Naive thymus-derived CD4-positive, alpha-beta T cell (primary cell): ENCODE measurements around the gene NEURL1B. TPM values are rescaled to one million over a fixed set of nuclear protein-coding genes. Genes with fewer than 3 reads are reported as not detected.

Experiments
- ATAC-seq: fragments of 150-1000 bp; cut with Tn5 transposase; 2 replicates; pipeline ENCODE4 v1.10.0; 2021; ENCODE audit warnings: mild to moderate bottlenecking, moderate library complexity
- CTCF ChIA-PET: fragments of 350-600 bp; sonication (Branson Sonifier 250); formaldehyde crosslinking; loops from one replicate; lab custom pipeline; 2021; ENCODE audit warnings: antibody characterized with exemption; lab: Charles Lee
- POLR2A ChIA-PET: fragments of 350-600 bp; sonication (Branson Sonifier 250); formaldehyde crosslinking; loops from one replicate; lab custom pipeline; 2021; ENCODE audit warnings: antibody characterized with exemption, inconsistent platforms; lab: Charles Lee
- DNase-seq, 9 donors: peaks; one replicate each; pipeline versions ENCODE4 v3.0.0 to v3.0.0-alpha.2; 2020 to 2022; ENCODE audit warnings: mixed read lengths in 1 of 9
- H3K27ac ChIP-seq: one replicate; pipeline ENCODE4 v1.7.0; 2013; ENCODE audit warnings: mild to moderate bottlenecking, low read depth, low read length, moderate library complexity
- H3K27me3 ChIP-seq, 2 donors: one replicate each; pipeline ENCODE4 v1.7.0; 2013; ENCODE audit warnings: low read length in 2 of 2, mild to moderate bottlenecking in 2 of 2, moderate library complexity in 2 of 2; ENCODE audit not compliant: control insufficient read depth in 2 of 2, insufficient read depth in 2 of 2
- H3K36me3 ChIP-seq, 3 experiments: 1 replicate in 2 of 3; 2 replicates in 1 of 3; pipeline ENCODE4 v1.7.0; 2013; ENCODE audit warnings: low read length in 3 of 3, mild to moderate bottlenecking in 3 of 3, moderate library complexity in 1 of 3; ENCODE audit not compliant: insufficient read depth in 3 of 3, control insufficient read depth in 2 of 3
- H3K4me1 ChIP-seq, 2 donors: one replicate each; pipeline ENCODE4 v1.7.0; 2013; ENCODE audit warnings: low read length in 2 of 2, mild to moderate bottlenecking in 2 of 2, moderate library complexity in 1 of 2; ENCODE audit not compliant: control insufficient read depth in 2 of 2, insufficient read depth in 2 of 2
- H3K4me3 ChIP-seq: 2 replicates; pipeline ENCODE4 v1.7.0; 2013; ENCODE audit warnings: mild to moderate bottlenecking, low read length
- H3K9me3 ChIP-seq, 3 experiments: 1 replicate in 2 of 3; 2 replicates in 1 of 3; pipeline ENCODE4 v1.7.0; 2013; ENCODE audit warnings: low read length in 3 of 3; ENCODE audit not compliant: control insufficient read depth in 2 of 3
- H3K27ac Mint-ChIP-seq, 9 donors: one replicate each; pipeline ENCODE4 v1.8.0; 2020 to 2022; ENCODE audit warnings: mixed read lengths in 9 of 9, mild to moderate bottlenecking in 8 of 9, moderate library complexity in 5 of 9, inconsistent platforms in 2 of 9
- H3K27me3 Mint-ChIP-seq, 5 donors: one replicate each; pipeline ENCODE4 v1.8.0; 2021 to 2022; ENCODE audit warnings: mixed read lengths in 5 of 5, mild to moderate bottlenecking in 1 of 5
- H3K36me3 Mint-ChIP-seq, 5 donors: one replicate each; pipeline ENCODE4 v1.8.0; 2020 to 2022; ENCODE audit warnings: mixed read lengths in 5 of 5, mild to moderate bottlenecking in 3 of 5, inconsistent platforms in 1 of 5
- H3K4me1 Mint-ChIP-seq, 7 donors: one replicate each; pipeline ENCODE4 v1.8.0; 2020 to 2022; ENCODE audit warnings: mixed read lengths in 7 of 7, mild to moderate bottlenecking in 3 of 7, inconsistent platforms in 1 of 7
- H3K4me3 Mint-ChIP-seq, 10 donors: one replicate each; pipeline ENCODE4 v1.8.0; 2020 to 2022; ENCODE audit warnings: mild to moderate bottlenecking in 10 of 10, mixed read lengths in 10 of 10, moderate library complexity in 6 of 10, inconsistent platforms in 2 of 10
- H3K9me3 Mint-ChIP-seq, 11 donors: one replicate each; pipeline ENCODE4 v1.8.0; 2020 to 2022; ENCODE audit warnings: mixed read lengths in 11 of 11, mild to moderate bottlenecking in 4 of 11, inconsistent platforms in 1 of 11, moderate library complexity in 1 of 11
- intact Hi-C, 2 donors: fragments of 100-400 bp; cut with micrococcal nuclease; formaldehyde crosslinking; loops; one replicate each; pipeline ENCODE4 v1.15.1; 2023
- polyA plus RNA-seq, 2 donors: library from polyadenylated mRNA; unstranded; fragments of 300-500 nt; fragmentation: Illumina TruSeq; gene quantifications; one replicate each; pipeline ENCODE4 v1.2.3, GENCODE V29; 2021
- total RNA-seq, 6 experiments: library from RNA in 5 of 6; stranded (reverse) in 5 of 6; gene quantifications; 1 replicate in 5 of 6; 2 replicates in 1 of 6; pipeline ENCODE4 v1.2.3 and lab custom pipeline; 2021 to 2026

The NEURL1B gene
- total and polyA plus RNA-seq, 7 experiments from 2014 or later, result 0.05 to 3.4 (median 0.27) TPM; not detected in 1

DNA sequence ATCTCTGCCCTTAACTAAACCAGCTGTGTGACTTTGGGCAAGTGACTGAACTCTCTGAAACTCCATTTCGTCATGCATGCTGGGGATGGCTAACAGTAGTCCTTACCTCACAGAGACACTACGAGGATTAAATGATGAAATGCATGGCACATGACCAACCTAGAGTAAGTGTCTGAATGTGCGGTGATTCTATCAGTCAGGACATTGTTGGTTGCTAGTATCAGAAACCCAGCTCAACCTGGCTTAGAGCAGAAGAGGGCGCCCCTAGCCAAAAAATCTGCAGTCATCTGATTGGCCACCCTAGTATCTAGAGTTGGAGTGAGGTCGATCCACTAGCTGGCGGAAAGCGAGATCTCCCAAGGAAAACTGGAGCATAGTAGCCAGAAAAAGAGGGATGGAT, 25.2 kb downstream of the NEURL1B start:
- Histone ChIP-seq H3K9me3 (no peaks in the 10 kb centered on the region), H3K27me3 (no peaks in the 10 kb centered on the region), H3K27ac (no peak overlapping the region), H3K4me3 (no peak overlapping the region), H3K36me3 (no peaks in the 10 kb centered on the region), H3K4me1 (no peaks in the 10 kb centered on the region)
- Mint-ChIP-seq H3K4me3 (no peak overlapping the region), H3K27ac (no peak overlapping the region), H3K9me3 (peaks cover 0 to 2% (median 0%) of the 10 kb centered on the region in 11 donors), H3K4me1 (peaks cover 0 to 3% (median 0%) of the 10 kb centered on the region in 7 donors), H3K27me3 (peaks cover 0 to 4% (median 0%) of the 10 kb centered on the region in 5 donors), H3K36me3 (no peaks in the 10 kb centered on the region)
- no peak for DNase-seq
- no peak for ATAC-seq
- ChIA-PET POLR2A (no interaction called here), CTCF (interaction anchor here (0.6 to 0.7 kb wide), 2 partner anchors 372 to 393 kb away, joined by 5 to 6 read pairs; no protein-coding TSS in a partner anchor)
- intact Hi-C loops, result loop anchor here in 1 of 2 donors (1.0 kb wide), 1 partner anchor 31 kb away; no protein-coding TSS in a partner anchor

DNA sequence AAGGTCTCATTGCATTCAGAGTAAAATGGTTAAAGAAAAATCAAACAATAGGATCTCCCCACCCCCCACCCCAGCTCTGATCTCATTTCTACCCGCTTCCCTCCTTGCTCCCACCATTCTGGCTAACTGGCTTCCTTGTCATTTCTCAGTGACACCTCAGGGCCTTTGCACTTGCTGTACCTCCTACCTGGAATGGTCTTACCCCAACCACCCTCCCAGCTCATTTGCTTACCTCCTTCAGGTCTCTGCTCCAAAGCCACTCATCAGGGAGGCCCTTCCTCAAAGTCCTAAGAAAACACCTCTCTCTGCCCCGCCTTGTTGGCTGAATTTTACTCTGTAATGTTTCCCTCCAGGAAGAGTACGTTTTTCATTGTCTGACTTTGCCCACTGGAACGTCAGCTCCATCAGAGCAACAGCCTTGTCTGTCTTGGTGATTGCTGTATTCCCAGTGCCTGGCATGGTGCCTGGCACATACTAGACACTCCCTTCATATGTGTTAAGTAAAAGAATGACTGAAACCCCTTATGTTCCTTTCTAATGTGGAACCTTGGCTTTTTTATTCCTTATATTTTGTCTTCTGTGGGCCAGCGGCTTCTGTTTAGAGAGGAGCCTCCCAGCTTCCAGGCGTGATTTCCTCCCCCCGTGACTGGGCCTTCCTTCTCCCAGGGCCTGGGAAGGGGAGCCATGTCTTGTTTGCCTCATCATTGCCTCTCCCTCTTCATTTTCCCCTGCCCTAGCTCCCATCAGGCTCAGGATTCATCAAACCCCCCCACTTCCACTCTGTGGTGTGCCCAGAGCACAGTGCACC, 26.9 kb downstream of the NEURL1B start:
- no peak overlapping the region for H3K27ac ChIP-seq
- no peak for DNase-seq
- H3K36me3 ChIP-seq, result no peaks in the 10 kb centered on the region
- intact Hi-C loops, result no loop called here
- Mint-ChIP-seq H3K9me3 (peaks cover 0 to 2% (median 0%) of the 10 kb centered on the region in 11 donors), H3K27me3 (peaks cover 0 to 4% (median 0%) of the 10 kb centered on the region in 5 donors), H3K27ac (no peak overlapping the region), H3K36me3 (no peaks in the 10 kb centered on the region), H3K4me3 (no peak overlapping the region), H3K4me1 (peaks cover 0 to 3% (median 0%) of the 10 kb centered on the region in 7 donors)
- H3K27me3 ChIP-seq, result no peaks in the 10 kb centered on the region
- no peak overlapping the region for H3K4me3 ChIP-seq
- ChIA-PET POLR2A (no interaction called here), CTCF (no interaction called here)
- H3K4me1 ChIP-seq, result no peaks in the 10 kb centered on the region
- no peaks in the 10 kb centered on the region for H3K9me3 ChIP-seq
- no peak for ATAC-seq

DNA sequence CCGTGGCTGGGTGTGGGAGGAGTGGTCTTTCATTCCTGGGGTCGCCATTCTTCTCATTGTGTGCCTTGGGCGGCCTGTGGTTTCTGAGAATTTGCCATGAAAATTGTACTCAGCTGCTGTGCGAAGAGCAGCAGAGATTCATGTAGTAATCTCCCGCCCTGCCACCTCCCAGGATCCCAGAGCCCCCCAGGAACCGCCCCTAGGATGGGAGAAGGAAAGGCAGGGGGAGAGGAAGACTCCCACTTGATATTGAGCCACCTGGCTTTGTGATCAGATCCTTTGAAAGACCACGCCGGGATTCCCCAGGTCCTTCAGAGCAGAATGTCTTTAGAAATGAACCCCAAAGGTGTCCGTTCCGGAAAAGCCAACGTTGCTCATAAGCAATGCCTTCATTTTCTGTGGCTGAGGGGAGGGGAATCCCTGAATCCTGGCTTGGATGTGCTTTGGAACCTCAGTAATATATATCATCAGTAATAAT, 27.6 kb downstream of the NEURL1B start:
- ChIA-PET POLR2A (no interaction called here), CTCF (no interaction called here)
- ATAC-seq (no peak), DNase-seq (no peak)
- H3K4me1 ChIP-seq, result no peaks in the 10 kb centered on the region
- Mint-ChIP-seq H3K4me3 (no peak overlapping the region), H3K27me3 (peaks cover 0 to 4% (median 0%) of the 10 kb centered on the region in 5 donors), H3K36me3 (no peaks in the 10 kb centered on the region), H3K4me1 (peaks cover 0 to 3% (median 0%) of the 10 kb centered on the region in 7 donors), H3K27ac (no peak overlapping the region), H3K9me3 (peaks cover 0 to 2% (median 0%) of the 10 kb centered on the region in 11 donors)
- no peak overlapping the region for H3K4me3 ChIP-seq
- H3K9me3 ChIP-seq, result no peaks in the 10 kb centered on the region
- no peak overlapping the region for H3K27ac ChIP-seq
- H3K36me3 ChIP-seq, result no peaks in the 10 kb centered on the region
- no peaks in the 10 kb centered on the region for H3K27me3 ChIP-seq
- intact Hi-C loops, result no loop called here

DNA sequence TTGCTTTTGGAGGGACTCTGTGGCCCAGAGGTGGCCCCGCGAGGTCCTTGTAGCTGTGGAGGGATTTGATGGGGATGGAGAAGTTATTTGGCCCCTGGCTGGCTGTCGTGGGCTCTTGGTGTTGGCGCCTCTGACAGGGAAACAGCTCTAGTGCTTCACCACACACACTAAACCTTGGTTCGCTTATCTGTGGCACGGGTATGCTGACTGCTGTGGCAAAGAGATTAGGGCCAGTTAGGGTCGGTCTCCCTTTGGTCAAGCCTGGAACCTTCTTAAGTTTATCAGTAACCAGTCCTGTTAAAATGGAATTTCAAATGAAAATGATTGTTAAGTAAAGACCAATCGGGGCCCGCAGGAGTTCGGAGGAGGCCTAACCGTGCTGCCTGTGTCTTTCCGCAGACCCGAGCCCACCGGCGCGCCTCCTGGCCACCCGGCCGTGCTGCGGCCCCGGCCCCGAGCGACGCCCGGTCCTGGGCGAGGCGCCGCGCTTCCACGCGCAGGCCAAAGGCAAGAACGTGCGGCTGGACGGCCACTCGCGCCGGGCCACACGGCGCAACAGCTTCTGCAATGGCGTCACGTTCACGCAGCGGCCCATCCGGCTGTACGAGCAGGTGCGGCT, 28.4 kb downstream of the NEURL1B start:
- no peaks in the 10 kb centered on the region for H3K27me3 Mint-ChIP-seq
- POLR2A ChIA-PET, result no interaction called here
- CTCF ChIA-PET, result no interaction called here
- no peaks in the 10 kb centered on the region for H3K4me1 ChIP-seq
- H3K9me3 Mint-ChIP-seq, result no peaks in the 10 kb centered on the region
- DNase-seq (no peak), ATAC-seq (no peak)
- no peak overlapping the region for H3K4me3 Mint-ChIP-seq
- no peaks in the 10 kb centered on the region for H3K27me3 ChIP-seq
- H3K36me3 Mint-ChIP-seq, result no peaks in the 10 kb centered on the region
- no peak overlapping the region for H3K27ac Mint-ChIP-seq
- H3K4me1 Mint-ChIP-seq, result peaks cover 0 to 2% (median 0%) of the 10 kb centered on the region in 7 donors
- H3K9me3 ChIP-seq, result no peaks in the 10 kb centered on the region
- H3K36me3 ChIP-seq, result no peaks in the 10 kb centered on the region
- intact Hi-C loops, result no loop called here
- no peak overlapping the region for H3K27ac ChIP-seq
- no peak overlapping the region for H3K4me3 ChIP-seq

DNA sequence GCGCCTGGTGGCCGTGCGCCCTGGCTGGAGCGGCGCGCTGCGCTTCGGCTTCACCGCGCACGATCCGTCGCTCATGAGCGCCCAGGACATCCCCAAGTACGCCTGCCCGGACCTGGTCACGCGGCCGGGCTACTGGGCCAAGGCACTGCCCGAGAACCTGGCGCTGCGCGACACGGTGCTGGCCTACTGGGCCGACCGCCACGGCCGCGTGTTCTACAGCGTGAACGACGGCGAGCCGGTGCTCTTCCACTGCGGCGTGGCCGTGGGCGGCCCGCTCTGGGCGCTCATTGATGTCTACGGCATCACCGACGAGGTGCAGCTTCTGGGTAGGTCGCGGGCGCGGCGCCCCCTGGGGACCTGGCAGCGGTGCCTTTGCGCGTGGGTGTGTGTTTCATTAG, 28.9 kb downstream of the NEURL1B start:
- Mint-ChIP-seq H3K36me3 (no peaks in the 10 kb centered on the region), H3K4me1 (peaks cover 0 to 2% (median 0%) of the 10 kb centered on the region in 7 donors), H3K9me3 (no peaks in the 10 kb centered on the region), H3K4me3 (no peak overlapping the region), H3K27ac (no peak overlapping the region), H3K27me3 (no peaks in the 10 kb centered on the region)
- Histone ChIP-seq H3K4me3 (no peak overlapping the region), H3K4me1 (no peaks in the 10 kb centered on the region), H3K36me3 (no peaks in the 10 kb centered on the region), H3K9me3 (no peaks in the 10 kb centered on the region), H3K27ac (no peak overlapping the region), H3K27me3 (no peaks in the 10 kb centered on the region)
- CTCF ChIA-PET, result no interaction called here
- intact Hi-C loops, result no loop called here
- no peak for DNase-seq
- POLR2A ChIA-PET, result no interaction called here
- ATAC-seq, result no peak

DNA sequence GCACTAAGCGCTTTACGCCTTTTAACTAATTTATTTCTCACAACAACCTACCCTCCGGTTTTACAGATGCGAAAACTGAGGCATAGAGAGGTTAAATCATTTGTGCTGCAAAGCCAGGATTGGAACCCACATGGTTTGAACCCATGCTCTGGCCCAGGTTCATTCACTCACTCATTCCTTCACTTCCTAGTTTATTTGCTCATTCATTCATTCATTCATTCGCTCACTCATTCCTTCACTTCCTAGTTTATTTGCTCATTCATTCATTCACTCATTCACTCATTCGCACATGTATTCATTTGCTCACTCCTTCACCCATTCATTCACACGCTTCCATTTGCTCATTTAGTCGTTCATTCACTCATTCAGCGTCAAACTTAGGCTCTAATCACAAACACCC, 29.4 kb downstream of the NEURL1B start:
- no peaks in the 10 kb centered on the region for H3K4me1 ChIP-seq
- POLR2A ChIA-PET, result no interaction called here
- H3K4me3 Mint-ChIP-seq, result no peak overlapping the region
- no peak overlapping the region for H3K27ac ChIP-seq
- intact Hi-C loops, result no loop called here
- no peak overlapping the region for H3K27ac Mint-ChIP-seq
- no peaks in the 10 kb centered on the region for H3K27me3 Mint-ChIP-seq
- no peaks in the 10 kb centered on the region for H3K9me3 Mint-ChIP-seq
- H3K4me1 Mint-ChIP-seq, result peaks cover 0 to 2% (median 0%) of the 10 kb centered on the region in 7 donors
- ATAC-seq, result no peak
- no peaks in the 10 kb centered on the region for H3K36me3 ChIP-seq
- DNase-seq, result no peak
- CTCF ChIA-PET, result no interaction called here
- no peak overlapping the region for H3K4me3 ChIP-seq
- no peaks in the 10 kb centered on the region for H3K36me3 Mint-ChIP-seq
- H3K9me3 ChIP-seq, result no peaks in the 10 kb centered on the region
- no peaks in the 10 kb centered on the region for H3K27me3 ChIP-seq
